Mammary epithelial cell (primary cell): ENCODE measurements around the gene APOBEC3H.

Experiments
- CTCF ChIP-seq, 2 donors: IDR thresholded peaks in 1 of 2; conservative IDR thresholded peaks in 1 of 2; 2 replicates each; pipeline ENCODE4 v1.5.1; 2011 to 2012; ENCODE audit warnings: inconsistent platforms in 2 of 2, low read length in 2 of 2, mild to moderate bottlenecking in 2 of 2, control low read depth in 1 of 2, low read depth in 1 of 2; ENCODE audit not compliant: insufficient read depth in 1 of 2; ENCODE audit errors: extremely low read depth in 1 of 2
- EZH2 ChIP-seq: IDR thresholded peaks from 2 replicates; pipeline ENCODE4 v1.6.1; 2012; ENCODE audit warnings: low read length, inconsistent platforms, borderline replicate concordance

GRCh38 chr22:39148026-39148726, 51.1 kb downstream of the APOBEC3H start:
- no peak for TF ChIP-seq CTCF (conservative IDR thresholded peaks at IDR 0.05 in 1 of 2, IDR thresholded peaks at IDR 0.05 in 1 of 2; ENCODE audit: extremely low read depth in 1 of 2, insufficient read depth in 1 of 2, low read depth in 1 of 2, low read length in 2 of 2)
- no peak for TF ChIP-seq EZH2
